Motor neuron (in vitro differentiated cells): ENCODE results near the gene SNRPA. TPM values are rescaled to one million over a fixed set of nuclear protein-coding genes. Genes with fewer than 3 reads are reported as not detected.
A peak's percentile ranks its signal among the peaks of the same experiment; 100 is the strongest.
"Not testable (repeated sequence)": the region's sequence is repeated elsewhere in the genome, so short reads cannot be mapped to it uniquely, and the experiment has no call there.

Experiments used
- ATAC-seq, 8 experiments: fragments of 200-7000 bp; cut with Tn5 transposase; replicated peaks in 6 of 8; 2 replicates each; pipeline ENCODE4 v1.8.0; 2021; ENCODE audit warnings: mild to moderate bottlenecking in 8 of 8, moderate library complexity in 8 of 8
- H3K27ac ChIP-seq, 2 donors: fragments of 250-450 bp; sonication (Bioruptor Pico); 2 replicates each; pipeline ENCODE4 v1.9.0; 2021; ENCODE audit warnings: antibody characterized with exemption in 2 of 2, mild to moderate bottlenecking in 2 of 2, moderate library complexity in 1 of 2
- H3K4me1 ChIP-seq, 2 donors: fragments of 250-450 bp; sonication (Bioruptor Pico); replicated peaks in 1 of 2; 2 replicates each; pipeline ENCODE4 v1.6.1; 2021; ENCODE audit warnings: antibody characterized with exemption in 2 of 2, mild to moderate bottlenecking in 2 of 2, moderate library complexity in 1 of 2
- H3K4me3 ChIP-seq, 5 donors: fragments of 250-450 bp; sonication (Bioruptor Pico); 2 replicates each; pipeline ENCODE4 v1.9.0; 2021; ENCODE audit warnings: antibody characterized with exemption in 5 of 5, mild to moderate bottlenecking in 5 of 5, moderate library complexity in 4 of 5
- whole genome bisulfite sequencing, 10 experiments: fragments of 450-650 bp; shearing (Covaris generic); methylation state at CpG; one replicate each; pipeline ENCODE4 v1.0.0; 2022; 5-methylcytosine and 5-hydroxymethylcytosine counted together
- in situ Hi-C, 9 experiments: fragments of 400-800 bp; cut with MboI; loops; one replicate each; pipeline ENCODE4 v1.15.0; 2021; ENCODE audit warnings: low sequenced_read_pairs in 9 of 9, low pct_unique_long_range_greater_than_20kb in 2 of 9; ENCODE audit not compliant: unreplicated experiment in 9 of 9
- total RNA-seq, 8 experiments: library from RNA; unstranded; fragments of 300-600 nt; gene quantifications; 2 replicates each; pipeline versions ENCODE4 v1.2.3 to v1.2.4, GENCODE V29; 2022

Gene SNRPA
- total RNA-seq, 8 experiments from 2014 or later, result 32.4 to 112 (median 40.7) TPM

- Histone ChIP-seq H3K27ac (peak overlapping the region; percentile 98 to 100), H3K4me1 (peaks cover 4% of the 10 kb centered on the region in 2 donors), H3K4me3 (peak overlapping the region; percentile 38 to 65 (median 53))
- 0 to 17% (median 0%) methylated on average over 1 to 7 of the region's 10 CpGs; no CpG with 5 or more reads in 4 of the 10 experiments for WGBS, 10 experiments
- in situ Hi-C loops, result no loop called here
- ATAC-seq, result no peak
These were observed 26.6 kb downstream of the SNRPA start for GRCh38 chr19:40777645-40777936.

GRCh38 chr19:40777937-40778705, 27.1 kb downstream of the SNRPA start, which contains the start of gene RAB4B:
Gene RAB4B, plus strand, starts transcription at chr19:40778247. Its CDS starts 129 bp downstream, at chr19:40778376.
- 0 to 3% (median 0%) methylated on average over 1 to 15 of the region's 56 CpGs; no CpG with 5 or more reads in 5 of the 10 experiments for WGBS, 10 experiments

GRCh38 chr19:40778706-40779284, 27.8 kb downstream of the SNRPA start:
- in situ Hi-C loops, result no loop called here
- Histone ChIP-seq H3K4me1 (peaks cover 4% of the 10 kb centered on the region in 2 donors), H3K4me3 (peak overlapping the region; percentile 56 to 65 (median 64)), H3K27ac (peak overlapping the region; percentile 91 to 92)
- peak in 2 of 8 experiments; percentile 0 to 60 for ATAC-seq
- 0 to 38% (median 0%) methylated on average over 1 to 4 of the region's 7 CpGs; no CpG with 5 or more reads in 2 of the 10 experiments for WGBS, 10 experiments

More at GRCh38 chr19:40777937-40778705, 27.1 kb downstream of the SNRPA start, which contains the start of gene RAB4B:
- peak within 1 kb of the TSS; percentile 56 to 65 (median 64) for H3K4me3 ChIP-seq
- ATAC-seq, result peak; percentile 79 to 85 (median 82)
- in situ Hi-C loops, result no loop called here
- peaks cover 4% of the 10 kb centered on the region in 2 donors for H3K4me1 ChIP-seq
- peak within 1 kb of the TSS; percentile 98 to 100 for H3K27ac ChIP-seq

- 86 to 100% (median 97%) methylated on average over 1 to 5 of the region's 5 CpGs for WGBS, 10 experiments
- Histone ChIP-seq H3K4me3 (no peak overlapping the region), H3K27ac (no peak overlapping the region), H3K4me1 (peaks cover 4% of the 10 kb centered on the region in 2 donors)
- in situ Hi-C loops, result no loop called here
- no peak for ATAC-seq
These were observed 29.6 kb downstream of the SNRPA start for GRCh38 chr19:40780582-40780981.

- peaks cover 4% of the 10 kb centered on the region in 2 donors for H3K4me1 ChIP-seq
- no peak overlapping the region for H3K27ac ChIP-seq
- no peak for ATAC-seq
- 88 to 100% (median 94%) methylated on average over 1 to 7 of the region's 7 CpGs; no CpG with 5 or more reads in 2 of the 10 experiments for WGBS, 10 experiments
- no peak overlapping the region for H3K4me3 ChIP-seq
- in situ Hi-C loops, result no loop called here
These were observed 30.1 kb downstream of the SNRPA start for GRCh38 chr19:40781140-40781539.

GRCh38 chr19:40783711-40784110, 32.7 kb downstream of the SNRPA start:
- ATAC-seq, result no peak
- Histone ChIP-seq H3K4me1 (no peaks in the 10 kb centered on the region), H3K4me3 (no peak overlapping the region), H3K27ac (no peak overlapping the region)
- in situ Hi-C loops, result no loop called here
- WGBS, 10 experiments, result 80% methylated on average over 1 of the region's 14 CpGs; no CpG with 5 or more reads in 9 of the 10 experiments

- H3K4me3 ChIP-seq, in situ Hi-C loops, H3K27ac ChIP-seq, H3K4me1 ChIP-seq, ATAC-seq: not testable (repeated sequence)
- 40 to 100% (median 92%) methylated on average over 1 of the region's 2 CpGs; no CpG with 5 or more reads in 6 of the 10 experiments for WGBS, 10 experiments
These were observed 33.1 kb downstream of the SNRPA start for GRCh38 chr19:40784146-40784545.

GRCh38 chr19:40785526-40785925, 34.5 kb downstream of the SNRPA start:
- in situ Hi-C loops, result no loop called here
- ATAC-seq, result no peak
- Histone ChIP-seq H3K4me1 (no peaks in the 10 kb centered on the region), H3K4me3 (no peak overlapping the region), H3K27ac (no peak overlapping the region)
- WGBS, 10 experiments, result no CpG with 5 or more reads among the region's 1 CpG

GRCh38 chr19:40786060-40787037, 35.3 kb downstream of the SNRPA start:
- no peaks in the 10 kb centered on the region for H3K4me1 ChIP-seq
- no peak for ATAC-seq
- in situ Hi-C loops, result no loop called here
- WGBS, 10 experiments, result 84 to 100% (median 92%) methylated on average over 1 to 8 of the region's 25 CpGs; no CpG with 5 or more reads in 4 of the 10 experiments
- H3K4me3 ChIP-seq, result no peak overlapping the region
- H3K27ac ChIP-seq, result no peak overlapping the region

GRCh38 chr19:40791349-40791748, 40.3 kb downstream of the SNRPA start:
- 51 to 95% (median 63%) methylated on average over 1 to 4 of the region's 7 CpGs; no CpG with 5 or more reads in 5 of the 10 experiments for WGBS, 10 experiments
- Histone ChIP-seq H3K27ac (no peak overlapping the region), H3K4me3 (no peak overlapping the region), H3K4me1 (no peaks in the 10 kb centered on the region)
- in situ Hi-C loops, result no loop called here
- peak in 3 of 8 experiments; percentile 32 to 92 (median 63) for ATAC-seq

- in situ Hi-C loops, result no loop called here
- no peak for ATAC-seq
- Histone ChIP-seq H3K4me1 (no peaks in the 10 kb centered on the region), H3K4me3 (no peak overlapping the region), H3K27ac (no peak overlapping the region)
- 46 to 100% (median 75%) methylated on average over 1 to 3 of the region's 3 CpGs; no CpG with 5 or more reads in 4 of the 10 experiments for WGBS, 10 experiments
These were observed 41.0 kb downstream of the SNRPA start for GRCh38 chr19:40791996-40792395.

- 78 to 100% (median 90%) methylated on average over 2 to 10 of the region's 14 CpGs; no CpG with 5 or more reads in 2 of the 10 experiments for WGBS, 10 experiments
- ATAC-seq, result no peak
- in situ Hi-C loops, result no loop called here
- peaks cover 22 to 23% of the 10 kb centered on the region in 2 donors for H3K4me1 ChIP-seq
- peak overlapping the region; percentile 72 to 81 for H3K27ac ChIP-seq
- peak overlapping the region in 2 of 5 donors; percentile 72 for H3K4me3 ChIP-seq
These were observed 46.4 kb downstream of the SNRPA start for GRCh38 chr19:40797166-40797962.
